Stimulated activated naive CD8-positive, alpha-beta T cell treated with anti-CD3 and anti-CD28 coated beads, Interleukin-15, Interleukin-2, amounts not matched to agents 100 ng/mL and 50 ng/mL, for 24 hours (primary cell): ENCODE measurements around the gene RGS19.
A peak's percentile ranks its signal among the peaks of the same experiment; 100 is the strongest.
"Not testable (repeated sequence)": the region's sequence is repeated elsewhere in the genome, so short reads cannot be mapped to it uniquely, and the experiment has no call there.

Source experiments
- H3K27ac Mint-ChIP-seq: one replicate; pipeline ENCODE4 v1.8.0; 2021; ENCODE audit warnings: mild to moderate bottlenecking, mixed read lengths
- H3K27me3 Mint-ChIP-seq: one replicate; pipeline ENCODE4 v1.8.0; 2021; ENCODE audit warnings: mixed read lengths
- H3K36me3 Mint-ChIP-seq: one replicate; pipeline ENCODE4 v1.8.0; 2021; ENCODE audit warnings: low read depth, mixed read lengths
- H3K4me1 Mint-ChIP-seq: one replicate; pipeline ENCODE4 v1.8.0; 2021; ENCODE audit warnings: low read depth, mixed read lengths
- H3K4me3 Mint-ChIP-seq: one replicate; pipeline ENCODE4 v1.8.0; 2021; ENCODE audit warnings: mild to moderate bottlenecking, mixed read lengths
- H3K9me3 Mint-ChIP-seq: one replicate; pipeline ENCODE4 v1.8.0; 2021; ENCODE audit warnings: mixed read lengths

Gene RGS19

DNA sequence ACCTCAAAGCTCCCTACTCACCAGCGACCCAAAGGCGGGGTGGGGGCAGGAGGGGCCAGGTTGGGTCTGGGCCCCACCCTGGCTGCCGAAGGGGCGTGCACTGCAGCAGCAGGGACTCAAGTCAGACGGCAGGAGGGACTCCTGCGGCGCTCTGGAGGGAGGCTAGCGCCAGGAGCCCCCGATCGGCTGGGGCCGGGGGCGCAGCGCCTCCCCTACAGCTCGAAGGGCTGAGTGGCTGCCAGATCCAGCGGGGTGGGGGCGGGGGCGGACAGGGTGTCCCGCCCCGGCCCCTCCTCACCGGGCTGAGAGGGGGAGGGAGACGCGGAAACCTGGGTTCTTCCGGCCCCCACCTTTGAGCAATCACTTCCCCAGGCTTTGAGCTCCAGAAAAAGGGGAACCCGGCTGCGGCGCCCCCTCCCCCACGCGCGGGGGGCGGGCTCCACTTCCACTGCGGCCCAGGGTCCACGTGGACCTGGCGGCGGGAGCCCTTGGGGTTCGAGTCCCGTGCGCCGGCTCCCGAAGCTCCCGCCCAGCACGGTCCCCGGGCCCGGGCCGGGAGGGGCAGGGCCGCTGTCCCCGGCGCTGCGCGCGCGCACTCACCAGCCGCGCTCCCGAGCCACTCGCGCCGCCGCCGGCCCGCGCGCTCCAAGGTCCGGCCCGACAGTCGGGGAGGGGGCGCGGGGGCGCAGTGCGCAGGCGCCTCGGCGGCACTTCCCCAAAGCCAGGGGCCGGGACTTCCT lies at the start of gene RGS19:
Gene RGS19, minus strand, starts transcription at position 246 of the 740 bp plus-strand sequence. CDS start 2,632 bp downstream, outside the sequence.
- Mint-ChIP-seq H3K9me3 (no peaks in the 10 kb centered on the region), H3K4me1 (peaks cover 44% of the 10 kb centered on the region), H3K27ac (peak within 1 kb of the TSS; percentile 83), H3K27me3 (peaks cover 9% of the 10 kb centered on the region), H3K36me3 (no peaks in the 10 kb centered on the region), H3K4me3 (peak within 1 kb of the TSS; percentile 90)

GRCh38 chr20:64123517-64123916 lies 44.2 kb upstream of the RGS19 start:
- peaks cover 21% of the 10 kb centered on the region for H3K27me3 Mint-ChIP-seq
- H3K4me3 Mint-ChIP-seq, H3K27ac Mint-ChIP-seq, H3K9me3 Mint-ChIP-seq, H3K36me3 Mint-ChIP-seq, H3K4me1 Mint-ChIP-seq: not testable (repeated sequence)

DNA sequence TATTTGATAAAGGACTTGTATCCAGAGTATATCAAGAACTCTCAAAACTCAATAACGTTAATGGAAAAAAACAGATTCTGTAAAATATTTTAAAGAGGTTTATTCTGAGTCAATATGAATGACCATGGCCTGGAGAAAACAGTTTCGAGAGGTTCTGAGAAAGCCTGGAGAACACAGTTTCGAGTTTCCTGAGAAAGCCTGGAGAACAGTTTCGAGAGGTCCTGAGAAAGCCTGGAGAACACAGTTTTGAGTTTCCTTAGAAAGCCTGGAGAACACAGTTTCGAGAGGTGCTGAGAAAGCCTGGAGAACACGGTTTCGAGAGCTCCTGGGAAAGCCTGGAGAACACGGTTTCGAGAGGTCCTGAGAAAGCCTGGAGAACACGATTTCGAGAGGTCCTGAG lies 43.6 kb upstream of the RGS19 start:
- not testable (repeated sequence) for H3K4me3 Mint-ChIP-seq, H3K27ac Mint-ChIP-seq

DNA sequence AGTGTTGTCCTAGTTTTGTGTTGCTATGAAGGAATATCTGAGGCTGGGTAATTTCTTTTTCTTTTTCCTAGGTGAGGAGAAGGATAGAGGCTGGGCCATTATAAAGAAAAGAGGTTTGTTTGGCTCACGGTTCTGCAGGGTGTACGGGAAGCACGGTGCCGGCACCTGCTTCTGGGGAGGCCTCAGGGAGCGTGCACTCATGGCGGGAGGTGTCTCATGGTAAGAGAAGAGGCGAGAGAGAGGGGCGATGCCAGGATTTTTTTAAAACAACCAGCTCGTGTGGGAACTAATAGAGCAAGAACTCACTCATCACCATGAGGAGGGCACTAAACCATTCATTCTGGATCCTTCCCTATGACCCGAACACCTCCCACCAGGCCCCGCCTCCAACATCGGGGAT lies 42.3 kb upstream of the RGS19 start:
- Mint-ChIP-seq H3K9me3 (no peaks in the 10 kb centered on the region), H3K36me3 (no peaks in the 10 kb centered on the region), H3K4me3 (no peak overlapping the region), H3K27me3 (peaks cover 18% of the 10 kb centered on the region), H3K4me1 (peaks cover 8% of the 10 kb centered on the region), H3K27ac (no peak overlapping the region)

More for the DNA sequence above, 43.6 kb upstream of the RGS19 start:
- H3K9me3 Mint-ChIP-seq, H3K4me1 Mint-ChIP-seq, H3K36me3 Mint-ChIP-seq: not testable (repeated sequence)
- H3K27me3 Mint-ChIP-seq = peaks cover 18% of the 10 kb centered on the region

DNA sequence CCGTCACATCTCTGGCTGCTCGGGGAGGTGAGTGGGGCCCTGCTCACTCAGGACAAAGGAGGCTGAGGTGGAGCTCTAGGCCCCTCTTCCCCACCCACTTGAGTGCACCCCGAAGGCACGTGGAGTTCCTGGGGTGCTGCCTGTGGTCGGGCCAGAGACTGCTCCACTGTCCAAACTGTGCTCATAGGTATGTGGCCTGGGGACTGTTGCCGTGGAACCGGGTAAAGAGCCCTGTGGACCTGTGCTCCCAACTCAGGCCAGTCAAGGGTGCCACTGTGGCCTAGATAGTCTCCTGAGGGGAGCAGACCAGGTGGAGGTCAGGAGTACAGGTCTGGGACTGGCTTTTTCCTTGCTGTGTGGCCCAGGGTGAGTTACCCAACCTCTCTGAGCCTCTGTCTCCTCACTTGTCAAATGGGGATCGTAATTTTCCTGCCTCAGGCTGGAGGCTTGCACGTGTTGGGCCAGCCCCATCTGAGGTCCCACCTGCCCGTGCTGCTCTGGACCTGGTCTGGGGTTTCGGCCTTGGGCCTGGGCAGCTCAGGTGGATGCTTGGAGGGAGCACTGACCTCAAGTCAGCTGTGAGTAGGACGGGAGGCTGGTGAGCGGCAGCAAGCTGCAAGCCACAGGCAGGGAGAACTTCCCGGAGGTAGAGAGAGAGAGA lies 40.5 kb upstream of the RGS19 start:
- Mint-ChIP-seq H3K4me3 (peak overlapping the region; percentile 54), H3K27me3 (peaks cover 18% of the 10 kb centered on the region), H3K36me3 (no peaks in the 10 kb centered on the region), H3K9me3 (no peaks in the 10 kb centered on the region), H3K4me1 (peaks cover 8% of the 10 kb centered on the region), H3K27ac (no peak overlapping the region)

GRCh38 chr20:64119301-64119680 lies 40.0 kb upstream of the RGS19 start:
- Mint-ChIP-seq H3K4me3 (no peak overlapping the region), H3K27ac (no peak overlapping the region), H3K4me1 (peaks cover 8% of the 10 kb centered on the region), H3K36me3 (no peaks in the 10 kb centered on the region), H3K9me3 (no peaks in the 10 kb centered on the region), H3K27me3 (peaks cover 15% of the 10 kb centered on the region)

DNA sequence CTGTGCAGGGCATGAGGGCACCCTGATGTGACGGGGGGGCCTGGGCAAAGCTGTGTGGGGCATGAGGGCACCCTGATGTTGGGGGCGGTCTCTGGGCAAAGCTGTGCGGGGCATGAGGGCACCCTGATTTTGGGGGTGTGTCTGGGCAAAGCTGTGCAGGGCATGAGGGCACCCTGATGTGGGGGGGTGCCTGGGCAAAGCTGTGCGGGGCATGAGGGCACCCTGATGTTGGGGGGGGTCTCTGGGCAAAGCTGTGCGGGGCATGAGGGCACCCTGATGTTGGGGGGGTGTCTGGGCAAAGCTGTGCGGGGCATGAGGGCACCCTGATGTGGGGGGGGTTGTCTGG lies 38.1 kb upstream of the RGS19 start:
- H3K27me3 Mint-ChIP-seq, H3K4me3 Mint-ChIP-seq, H3K27ac Mint-ChIP-seq, H3K4me1 Mint-ChIP-seq, H3K9me3 Mint-ChIP-seq, H3K36me3 Mint-ChIP-seq: not testable (repeated sequence)

DNA sequence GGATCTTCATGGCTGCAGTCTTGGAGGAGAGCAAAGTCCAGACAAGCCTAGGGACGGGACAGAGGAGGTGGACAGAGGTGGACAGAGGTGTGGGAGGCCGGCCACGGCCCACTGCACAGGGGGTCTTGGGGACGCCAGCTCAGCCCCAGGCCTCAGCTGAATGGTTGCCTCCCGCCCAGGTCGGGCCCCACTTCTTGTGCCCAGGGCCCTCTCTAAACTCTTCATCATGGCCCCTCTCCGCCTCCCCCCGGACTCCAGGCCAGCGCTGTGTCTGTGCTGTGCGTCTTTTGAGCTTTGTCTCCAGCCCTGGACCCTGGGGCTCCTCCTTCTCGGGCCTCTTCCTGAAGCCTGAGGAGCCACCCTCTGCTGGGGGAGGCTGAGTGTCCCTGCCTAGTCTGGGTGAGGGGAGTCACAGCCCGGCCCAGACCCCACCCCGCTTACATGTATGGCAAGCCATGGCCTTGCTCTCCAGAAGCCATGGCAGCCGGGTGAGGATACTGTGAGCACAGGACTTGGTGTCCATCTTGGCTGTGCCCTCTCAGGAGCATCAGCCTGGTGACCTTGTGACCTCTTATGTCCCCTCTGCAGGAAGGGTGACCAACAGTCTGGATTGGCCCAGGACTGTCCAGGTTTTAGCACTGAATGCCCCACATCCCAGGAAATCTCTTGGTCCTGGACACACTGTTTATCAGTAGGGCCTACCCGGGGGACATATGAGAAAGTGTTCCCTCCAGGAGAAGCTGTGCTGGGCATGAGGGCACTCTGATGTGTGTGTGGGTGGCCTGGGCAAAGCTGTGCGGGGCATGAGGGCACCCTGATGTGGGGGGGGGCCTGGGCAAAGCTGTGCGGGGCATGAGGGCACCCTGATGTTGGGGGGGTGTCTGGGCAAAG lies 37.5 kb upstream of the RGS19 start:
- H3K4me1 Mint-ChIP-seq = peaks cover 8% of the 10 kb centered on the region
- H3K36me3 Mint-ChIP-seq = no peaks in the 10 kb centered on the region
- H3K27me3 Mint-ChIP-seq = peaks cover 4% of the 10 kb centered on the region
- no peak overlapping the region for H3K27ac Mint-ChIP-seq
- H3K4me3 Mint-ChIP-seq = no peak overlapping the region
- H3K9me3 Mint-ChIP-seq = no peaks in the 10 kb centered on the region

GRCh38 chr20:64116016-64116415 lies 36.7 kb upstream of the RGS19 start:
- Mint-ChIP-seq H3K9me3 (no peaks in the 10 kb centered on the region), H3K4me3 (no peak overlapping the region), H3K4me1 (peaks cover 8% of the 10 kb centered on the region), H3K27me3 (no peaks in the 10 kb centered on the region), H3K36me3 (no peaks in the 10 kb centered on the region), H3K27ac (no peak overlapping the region)

DNA sequence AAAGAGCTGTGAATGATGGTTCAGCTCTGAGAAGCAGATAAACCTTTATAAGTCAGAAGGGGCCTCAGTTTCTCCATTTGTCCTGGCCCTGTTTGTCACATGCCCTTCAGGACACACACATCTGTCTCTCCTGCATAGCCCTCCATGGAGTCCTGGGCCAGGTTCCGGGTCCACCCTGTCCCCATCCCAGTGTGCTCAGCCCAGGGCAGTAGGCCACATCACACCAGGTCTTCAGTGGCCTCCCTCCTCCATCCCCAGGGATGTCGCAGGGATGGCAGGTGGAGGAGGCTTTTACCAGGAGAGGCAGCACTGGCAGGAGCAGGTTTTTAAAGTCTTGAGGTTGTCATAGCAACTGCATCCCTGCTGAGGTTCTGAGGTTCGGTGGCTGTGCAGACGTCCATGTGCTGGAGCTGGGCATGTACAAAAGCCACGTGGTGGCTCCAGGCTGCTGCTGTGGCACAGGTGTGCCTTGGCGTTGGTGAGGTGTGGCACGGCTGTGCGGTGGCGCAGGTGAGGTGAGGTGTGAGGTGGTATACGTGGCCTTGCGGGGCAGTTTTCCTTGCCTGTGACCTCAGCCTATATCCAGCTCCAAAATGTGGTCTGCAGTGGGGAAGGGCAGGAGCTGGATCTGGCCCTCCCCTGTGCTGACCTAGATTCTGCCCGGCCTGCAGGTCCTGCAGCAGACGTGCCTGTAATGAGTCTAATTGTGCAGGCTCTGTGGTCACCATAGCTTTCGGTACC lies 36.0 kb upstream of the RGS19 start:
- no peaks in the 10 kb centered on the region for H3K36me3 Mint-ChIP-seq
- no peaks in the 10 kb centered on the region for H3K9me3 Mint-ChIP-seq
- H3K4me3 Mint-ChIP-seq = no peak overlapping the region
- H3K27ac Mint-ChIP-seq = no peak overlapping the region
- no peaks in the 10 kb centered on the region for H3K27me3 Mint-ChIP-seq
- peaks cover 5% of the 10 kb centered on the region for H3K4me1 Mint-ChIP-seq

DNA sequence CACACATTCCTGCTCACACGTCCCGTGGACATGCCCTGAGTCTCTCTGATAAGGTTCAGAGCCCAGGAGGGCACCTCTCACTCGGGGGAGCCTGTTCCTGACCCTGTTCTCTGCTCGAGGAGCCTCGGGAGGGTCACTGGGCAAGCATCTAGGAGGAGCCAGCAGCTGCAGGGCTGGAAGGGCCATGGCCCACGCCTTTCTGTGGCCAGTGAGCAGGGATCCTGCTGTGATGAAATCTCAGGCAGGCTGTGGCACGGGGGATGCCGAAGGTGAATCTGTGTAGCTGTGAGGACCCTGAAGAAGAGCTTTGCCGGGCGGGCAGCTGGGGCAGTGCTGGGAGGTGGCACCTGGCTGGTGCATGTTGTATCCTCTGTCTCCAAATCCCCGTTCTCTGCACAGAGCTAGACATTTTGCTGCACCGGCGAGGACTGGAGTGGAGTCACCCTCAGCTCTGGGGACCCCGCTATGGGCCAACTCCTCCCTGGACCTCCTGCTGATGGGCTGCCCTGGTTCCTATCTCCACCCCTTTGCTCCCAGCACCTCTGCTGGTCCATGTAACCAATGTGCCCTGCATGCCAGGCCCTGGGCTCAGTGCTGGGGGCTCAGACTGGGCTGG lies 35.1 kb upstream of the RGS19 start:
- H3K36me3 Mint-ChIP-seq = no peaks in the 10 kb centered on the region
- H3K27ac Mint-ChIP-seq = no peak overlapping the region
- H3K4me1 Mint-ChIP-seq = no peaks in the 10 kb centered on the region
- H3K9me3 Mint-ChIP-seq = no peaks in the 10 kb centered on the region
- H3K4me3 Mint-ChIP-seq = no peak overlapping the region
- H3K27me3 Mint-ChIP-seq = no peaks in the 10 kb centered on the region

DNA sequence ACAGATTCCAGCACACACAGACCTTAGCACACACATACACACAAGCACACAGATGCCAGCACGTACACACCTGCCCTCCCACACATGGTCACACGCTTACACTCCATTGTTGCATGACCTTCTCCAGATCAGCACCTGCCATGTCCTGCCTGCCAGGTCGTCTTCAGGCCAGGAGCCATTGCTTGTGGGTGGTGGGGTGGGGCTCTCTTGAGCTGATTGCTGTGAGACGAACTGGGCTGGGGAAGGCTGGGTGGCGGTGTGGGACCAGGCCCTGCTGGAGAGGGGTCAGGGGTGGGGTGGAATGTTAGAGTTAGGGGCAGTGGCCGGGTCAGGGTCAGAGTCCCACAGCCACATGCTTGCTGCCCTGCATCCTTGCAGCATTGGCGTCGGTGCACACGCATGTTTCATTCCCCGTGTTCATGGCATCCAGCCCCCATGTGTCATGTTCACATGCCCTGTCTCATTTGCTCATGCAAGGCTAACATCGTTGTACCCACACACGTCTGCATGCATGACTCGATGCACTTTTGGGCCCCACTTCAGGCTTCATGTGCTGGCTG lies 34.6 kb upstream of the RGS19 start:
- no peaks in the 10 kb centered on the region for H3K36me3 Mint-ChIP-seq
- H3K4me3 Mint-ChIP-seq = no peak overlapping the region
- no peaks in the 10 kb centered on the region for H3K4me1 Mint-ChIP-seq
- H3K27me3 Mint-ChIP-seq = no peaks in the 10 kb centered on the region
- peak overlapping the region; percentile 17 for H3K27ac Mint-ChIP-seq
- no peaks in the 10 kb centered on the region for H3K9me3 Mint-ChIP-seq

GRCh38 chr20:64113444-64113775 lies 34.1 kb upstream of the RGS19 start:
- no peak overlapping the region for H3K4me3 Mint-ChIP-seq
- no peak overlapping the region for H3K27ac Mint-ChIP-seq
- no peaks in the 10 kb centered on the region for H3K27me3 Mint-ChIP-seq

DNA sequence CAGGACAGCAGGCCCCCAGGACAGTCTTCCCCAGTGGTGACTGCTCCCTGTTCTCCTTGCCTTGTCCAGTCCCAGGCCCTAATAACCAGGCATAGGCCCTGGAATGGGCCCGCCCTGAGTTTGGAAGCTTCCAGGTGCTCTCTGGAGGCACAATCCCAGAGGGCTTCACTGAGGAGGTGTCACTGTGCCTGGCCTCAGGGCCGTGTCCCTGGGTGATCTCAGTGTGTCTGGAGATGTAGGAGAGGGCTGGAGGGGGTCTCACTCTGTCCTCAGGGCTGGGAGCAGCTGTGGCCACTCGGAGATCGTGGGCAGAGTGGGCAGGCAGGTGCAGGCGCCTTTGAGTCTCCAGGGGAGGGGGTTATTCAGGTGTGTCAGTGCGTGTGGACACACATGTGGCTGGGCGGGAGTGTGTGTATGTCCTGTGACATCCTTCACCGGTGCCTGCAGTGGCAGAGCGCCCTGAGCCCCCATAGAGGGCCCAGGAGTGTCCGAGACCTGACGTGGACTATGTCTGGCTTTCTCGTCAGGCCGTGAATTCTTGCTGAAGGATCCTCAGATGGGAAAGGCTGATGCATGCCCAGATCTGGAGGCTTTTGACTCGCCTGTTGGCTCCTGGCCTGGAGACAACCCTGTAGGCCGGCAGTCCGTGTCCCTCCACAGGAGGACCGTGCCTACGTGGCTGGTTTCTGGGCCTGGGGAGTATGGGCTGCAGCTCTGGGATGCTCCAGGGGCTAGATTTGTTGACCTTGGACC lies 33.5 kb upstream of the RGS19 start:
- no peak overlapping the region for H3K4me3 Mint-ChIP-seq
- H3K9me3 Mint-ChIP-seq = no peaks in the 10 kb centered on the region
- no peaks in the 10 kb centered on the region for H3K27me3 Mint-ChIP-seq
- H3K4me1 Mint-ChIP-seq = peaks cover 4% of the 10 kb centered on the region
- H3K36me3 Mint-ChIP-seq = no peaks in the 10 kb centered on the region
- no peak overlapping the region for H3K27ac Mint-ChIP-seq

More at GRCh38 chr20:64113444-64113775, 34.1 kb upstream of the RGS19 start:
- H3K9me3 Mint-ChIP-seq = no peaks in the 10 kb centered on the region
- H3K4me1 Mint-ChIP-seq = no peaks in the 10 kb centered on the region
- no peaks in the 10 kb centered on the region for H3K36me3 Mint-ChIP-seq
